ENCODE measurements around the gene FAM20C.
A peak's percentile ranks its signal among the peaks of the same experiment; 100 is the strongest.

The FAM20C gene

DNA sequence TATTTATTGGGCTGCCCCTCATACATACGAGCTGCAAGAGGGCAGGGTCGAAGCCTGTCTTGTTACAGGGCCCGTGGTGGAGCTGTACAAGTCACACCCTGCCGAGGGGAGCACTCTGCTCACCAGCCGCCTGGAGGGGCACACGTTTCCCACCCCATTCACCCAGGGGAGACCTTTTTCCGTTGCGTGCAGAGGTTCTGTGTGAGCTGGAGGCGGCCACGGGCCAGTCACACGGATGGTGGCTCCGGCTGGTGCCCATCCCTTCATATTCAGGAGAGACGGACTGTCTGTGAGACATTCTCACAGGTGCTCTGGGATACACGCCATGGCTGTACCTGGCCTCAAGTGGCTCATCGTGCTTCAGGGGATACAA lies 47.9 kb upstream of the FAM20C start:
- Histone ChIP-seq H3K4me3 (replicated peaks; ENCODE audit: insufficient read depth, low read length) (no peak overlapping the region), H3K27me3 (ENCODE audit: insufficient read depth, poor library complexity, severe bottlenecking) (no peaks in the 10 kb centered on the region), H3K27ac (replicated peaks) (no peak overlapping the region)
- TF ChIP-seq, protein P1, sequence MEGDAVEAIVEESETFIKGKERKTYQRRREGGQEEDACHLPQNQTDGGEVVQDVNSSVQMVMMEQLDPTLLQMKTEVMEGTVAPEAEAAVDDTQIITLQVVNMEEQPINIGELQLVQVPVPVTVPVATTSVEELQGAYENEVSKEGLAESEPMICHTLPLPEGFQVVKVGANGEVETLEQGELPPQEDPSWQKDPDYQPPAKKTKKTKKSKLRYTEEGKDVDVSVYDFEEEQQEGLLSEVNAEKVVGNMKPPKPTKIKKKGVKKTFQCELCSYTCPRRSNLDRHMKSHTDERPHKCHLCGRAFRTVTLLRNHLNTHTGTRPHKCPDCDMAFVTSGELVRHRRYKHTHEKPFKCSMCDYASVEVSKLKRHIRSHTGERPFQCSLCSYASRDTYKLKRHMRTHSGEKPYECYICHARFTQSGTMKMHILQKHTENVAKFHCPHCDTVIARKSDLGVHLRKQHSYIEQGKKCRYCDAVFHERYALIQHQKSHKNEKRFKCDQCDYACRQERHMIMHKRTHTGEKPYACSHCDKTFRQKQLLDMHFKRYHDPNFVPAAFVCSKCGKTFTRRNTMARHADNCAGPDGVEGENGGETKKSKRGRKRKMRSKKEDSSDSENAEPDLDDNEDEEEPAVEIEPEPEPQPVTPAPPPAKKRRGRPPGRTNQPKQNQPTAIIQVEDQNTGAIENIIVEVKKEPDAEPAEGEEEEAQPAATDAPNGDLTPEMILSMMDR (IDR thresholded peaks at IDR 0.05; ENCODE audit: insufficient read depth, low read length) = no peak
- TF ChIP-seq, protein P2, sequence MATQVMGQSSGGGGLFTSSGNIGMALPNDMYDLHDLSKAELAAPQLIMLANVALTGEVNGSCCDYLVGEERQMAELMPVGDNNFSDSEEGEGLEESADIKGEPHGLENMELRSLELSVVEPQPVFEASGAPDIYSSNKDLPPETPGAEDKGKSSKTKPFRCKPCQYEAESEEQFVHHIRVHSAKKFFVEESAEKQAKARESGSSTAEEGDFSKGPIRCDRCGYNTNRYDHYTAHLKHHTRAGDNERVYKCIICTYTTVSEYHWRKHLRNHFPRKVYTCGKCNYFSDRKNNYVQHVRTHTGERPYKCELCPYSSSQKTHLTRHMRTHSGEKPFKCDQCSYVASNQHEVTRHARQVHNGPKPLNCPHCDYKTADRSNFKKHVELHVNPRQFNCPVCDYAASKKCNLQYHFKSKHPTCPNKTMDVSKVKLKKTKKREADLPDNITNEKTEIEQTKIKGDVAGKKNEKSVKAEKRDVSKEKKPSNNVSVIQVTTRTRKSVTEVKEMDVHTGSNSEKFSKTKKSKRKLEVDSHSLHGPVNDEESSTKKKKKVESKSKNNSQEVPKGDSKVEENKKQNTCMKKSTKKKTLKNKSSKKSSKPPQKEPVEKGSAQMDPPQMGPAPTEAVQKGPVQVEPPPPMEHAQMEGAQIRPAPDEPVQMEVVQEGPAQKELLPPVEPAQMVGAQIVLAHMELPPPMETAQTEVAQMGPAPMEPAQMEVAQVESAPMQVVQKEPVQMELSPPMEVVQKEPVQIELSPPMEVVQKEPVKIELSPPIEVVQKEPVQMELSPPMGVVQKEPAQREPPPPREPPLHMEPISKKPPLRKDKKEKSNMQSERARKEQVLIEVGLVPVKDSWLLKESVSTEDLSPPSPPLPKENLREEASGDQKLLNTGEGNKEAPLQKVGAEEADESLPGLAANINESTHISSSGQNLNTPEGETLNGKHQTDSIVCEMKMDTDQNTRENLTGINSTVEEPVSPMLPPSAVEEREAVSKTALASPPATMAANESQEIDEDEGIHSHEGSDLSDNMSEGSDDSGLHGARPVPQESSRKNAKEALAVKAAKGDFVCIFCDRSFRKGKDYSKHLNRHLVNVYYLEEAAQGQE (IDR thresholded peaks at IDR 0.05; ENCODE audit: insufficient replicate concordance, low read depth) = no peak
- TF ChIP-seq SPI1 (IDR thresholded peaks at IDR 0.05; ENCODE audit: borderline replicate concordance, low read depth) (no peak), GABPA (IDR thresholded peaks at IDR 0.05; ENCODE audit: low read depth) (no peak), POLR2AphosphoS5 (IDR thresholded peaks at IDR 0.05; ENCODE audit: low read depth) (no peak)
- no peak for DNase-seq (ENCODE audit: low read depth in 1 of 2, low spot score in 1 of 2)

DNA sequence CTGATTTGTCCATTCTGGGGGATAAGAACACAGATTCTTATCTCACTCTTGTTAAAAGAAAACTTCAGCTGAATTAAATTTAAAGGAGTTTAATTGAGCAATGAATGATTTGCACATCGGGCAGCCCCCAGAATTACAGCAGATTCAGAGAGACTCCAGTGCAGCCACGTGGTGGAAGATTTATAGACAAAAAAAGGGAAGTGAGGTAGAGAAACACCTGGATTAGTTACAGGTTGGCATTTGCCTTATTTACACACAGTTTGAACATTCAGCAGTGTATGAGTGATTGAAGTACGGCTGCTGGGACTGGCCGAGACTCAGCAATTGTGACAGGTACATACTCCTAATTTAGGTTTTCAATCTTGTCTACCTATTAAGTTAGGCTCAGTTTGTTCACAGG lies 46.5 kb upstream of the FAM20C start:
- no peak overlapping the region for H3K27ac ChIP-seq (replicated peaks)
- H3K27me3 ChIP-seq (ENCODE audit: insufficient read depth, poor library complexity, severe bottlenecking) = no peaks in the 10 kb centered on the region
- DNase-seq (ENCODE audit: low read depth in 1 of 2, low spot score in 1 of 2) = no peak
- no peak overlapping the region for H3K4me3 ChIP-seq (replicated peaks; ENCODE audit: insufficient read depth, low read length)
- TF ChIP-seq, protein P2 (IDR thresholded peaks at IDR 0.05; ENCODE audit: insufficient replicate concordance, low read depth) = no peak
- TF ChIP-seq, protein P1 (IDR thresholded peaks at IDR 0.05; ENCODE audit: insufficient read depth, low read length) = no peak
- TF ChIP-seq POLR2AphosphoS5 (IDR thresholded peaks at IDR 0.05; ENCODE audit: low read depth) (no peak), SPI1 (IDR thresholded peaks at IDR 0.05; ENCODE audit: borderline replicate concordance, low read depth) (peak; percentile 64), GABPA (IDR thresholded peaks at IDR 0.05; ENCODE audit: low read depth) (no peak)

GRCh38 chr7:148543-148931 lies 43.8 kb upstream of the FAM20C start:
- H3K4me3 ChIP-seq (replicated peaks; ENCODE audit: insufficient read depth, low read length) = peak overlapping the region; percentile 51
- H3K27me3 ChIP-seq (ENCODE audit: insufficient read depth, poor library complexity, severe bottlenecking) = no peaks in the 10 kb centered on the region
- DNase-seq (ENCODE audit: low read depth in 1 of 2, low spot score in 1 of 2) = no peak
- TF ChIP-seq, protein P1 (IDR thresholded peaks at IDR 0.05; ENCODE audit: insufficient read depth, low read length) = no peak
- TF ChIP-seq, protein P2 (IDR thresholded peaks at IDR 0.05; ENCODE audit: insufficient replicate concordance, low read depth) = no peak
- no peak for TF ChIP-seq SPI1 (IDR thresholded peaks at IDR 0.05; ENCODE audit: borderline replicate concordance, low read depth)
- TF ChIP-seq POLR2AphosphoS5 (IDR thresholded peaks at IDR 0.05; ENCODE audit: low read depth) = no peak
- no peak for TF ChIP-seq GABPA (IDR thresholded peaks at IDR 0.05; ENCODE audit: low read depth)
- peak overlapping the region; percentile 94 for H3K27ac ChIP-seq (replicated peaks)

Measured in HL-60 (cell line).